Measurements from ENCODE around the gene ZNF532. TPM values are rescaled to one million over a fixed set of nuclear protein-coding genes. Genes with fewer than 3 reads are reported as not detected.

Gene ZNF532
- total RNA-seq, 1 donor from 2014 or later, result 41.3 TPM

DNA sequence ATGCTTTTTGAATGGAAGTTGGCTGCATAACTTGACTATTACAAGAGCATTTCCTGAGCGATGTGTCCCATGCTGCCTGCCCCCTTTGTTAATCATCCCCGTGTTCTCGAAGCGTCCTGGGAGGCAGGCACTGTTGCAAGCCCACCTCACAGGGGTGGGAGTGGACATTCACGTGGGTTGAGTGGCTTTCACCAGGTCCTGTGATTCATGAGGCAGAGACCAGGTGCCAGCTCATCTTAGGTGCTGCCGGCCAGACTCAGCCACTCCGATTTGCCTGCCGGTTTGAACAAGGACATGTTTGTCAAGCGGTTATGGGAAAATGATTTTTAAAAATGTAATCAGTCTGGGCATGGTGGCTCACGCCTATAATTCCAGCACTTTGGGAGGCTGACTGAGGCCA lies 112.5 kb downstream of the ZNF532 start:
- Histone ChIP-seq H3K4me3 (ENCODE audit: low read depth, low read length) (no peak overlapping the region), H3K36me3 (ENCODE audit: control insufficient read depth, insufficient read depth, low read length) (peaks cover 13% of the 10 kb centered on the region), H3K27me3 (ENCODE audit: control insufficient read depth, insufficient read depth, low read length) (no peaks in the 10 kb centered on the region)
- no peak for FAIRE-seq
- TF ChIP-seq, protein P1, sequence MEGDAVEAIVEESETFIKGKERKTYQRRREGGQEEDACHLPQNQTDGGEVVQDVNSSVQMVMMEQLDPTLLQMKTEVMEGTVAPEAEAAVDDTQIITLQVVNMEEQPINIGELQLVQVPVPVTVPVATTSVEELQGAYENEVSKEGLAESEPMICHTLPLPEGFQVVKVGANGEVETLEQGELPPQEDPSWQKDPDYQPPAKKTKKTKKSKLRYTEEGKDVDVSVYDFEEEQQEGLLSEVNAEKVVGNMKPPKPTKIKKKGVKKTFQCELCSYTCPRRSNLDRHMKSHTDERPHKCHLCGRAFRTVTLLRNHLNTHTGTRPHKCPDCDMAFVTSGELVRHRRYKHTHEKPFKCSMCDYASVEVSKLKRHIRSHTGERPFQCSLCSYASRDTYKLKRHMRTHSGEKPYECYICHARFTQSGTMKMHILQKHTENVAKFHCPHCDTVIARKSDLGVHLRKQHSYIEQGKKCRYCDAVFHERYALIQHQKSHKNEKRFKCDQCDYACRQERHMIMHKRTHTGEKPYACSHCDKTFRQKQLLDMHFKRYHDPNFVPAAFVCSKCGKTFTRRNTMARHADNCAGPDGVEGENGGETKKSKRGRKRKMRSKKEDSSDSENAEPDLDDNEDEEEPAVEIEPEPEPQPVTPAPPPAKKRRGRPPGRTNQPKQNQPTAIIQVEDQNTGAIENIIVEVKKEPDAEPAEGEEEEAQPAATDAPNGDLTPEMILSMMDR (IDR thresholded peaks at IDR 0.05; ENCODE audit: insufficient read depth, low read length, severe bottlenecking), result no peak
- peak; percentile 20 for DNase-seq (ENCODE audit: low read depth)

DNA sequence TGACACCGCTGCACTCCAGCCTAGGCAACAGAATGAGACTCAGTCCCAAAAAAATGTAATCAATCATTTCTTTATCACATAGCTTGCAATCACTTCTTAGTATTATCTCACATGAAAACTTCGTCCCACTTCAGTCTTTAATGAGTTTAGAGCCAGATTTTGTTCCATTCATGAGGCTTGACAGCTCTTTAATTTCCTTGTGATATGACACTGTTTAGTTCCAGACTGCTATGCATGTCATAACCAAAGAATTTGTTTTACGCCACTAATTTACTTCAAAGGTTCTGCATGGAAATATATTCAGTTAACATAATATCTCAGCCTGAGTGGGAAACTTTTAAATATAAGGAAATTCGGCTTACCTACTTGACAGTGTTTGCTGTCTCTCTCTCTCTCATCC lies 113.1 kb downstream of the ZNF532 start:
- Histone ChIP-seq H3K27me3 (ENCODE audit: control insufficient read depth, insufficient read depth, low read length) (no peaks in the 10 kb centered on the region), H3K4me3 (ENCODE audit: low read depth, low read length) (no peak overlapping the region), H3K36me3 (ENCODE audit: control insufficient read depth, insufficient read depth, low read length) (peaks cover 14% of the 10 kb centered on the region)
- TF ChIP-seq, protein P1 (IDR thresholded peaks at IDR 0.05; ENCODE audit: insufficient read depth, low read length, severe bottlenecking), result no peak
- DNase-seq (ENCODE audit: low read depth) (no peak), FAIRE-seq (no peak)

DNA sequence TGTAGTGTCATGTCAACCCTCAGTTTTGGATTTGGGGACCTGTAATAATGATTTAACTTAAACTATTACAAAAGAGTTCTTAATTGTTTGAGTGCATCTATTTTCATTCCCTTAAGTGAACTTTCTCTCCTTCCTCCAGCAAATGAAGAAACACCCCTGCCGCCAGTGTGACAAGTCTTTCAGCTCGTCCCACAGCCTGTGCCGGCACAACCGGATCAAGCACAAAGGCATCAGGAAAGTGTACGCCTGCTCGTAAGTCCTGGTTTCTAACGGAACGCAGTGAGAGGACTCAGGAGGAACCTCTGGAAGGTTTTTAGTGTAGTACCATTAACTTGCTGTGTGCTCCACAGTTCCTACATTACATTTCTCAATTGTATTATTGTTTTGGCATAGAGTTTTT lies 114.2 kb downstream of the ZNF532 start:
- H3K27me3 ChIP-seq (ENCODE audit: control insufficient read depth, insufficient read depth, low read length), result no peaks in the 10 kb centered on the region
- TF ChIP-seq, protein P1 (IDR thresholded peaks at IDR 0.05; ENCODE audit: insufficient read depth, low read length, severe bottlenecking), result no peak
- DNase-seq (ENCODE audit: low read depth) (no peak), FAIRE-seq (no peak)
- peaks cover 19% of the 10 kb centered on the region for H3K36me3 ChIP-seq (ENCODE audit: control insufficient read depth, insufficient read depth, low read length)
- no peak overlapping the region for H3K4me3 ChIP-seq (ENCODE audit: low read depth, low read length)

DNA sequence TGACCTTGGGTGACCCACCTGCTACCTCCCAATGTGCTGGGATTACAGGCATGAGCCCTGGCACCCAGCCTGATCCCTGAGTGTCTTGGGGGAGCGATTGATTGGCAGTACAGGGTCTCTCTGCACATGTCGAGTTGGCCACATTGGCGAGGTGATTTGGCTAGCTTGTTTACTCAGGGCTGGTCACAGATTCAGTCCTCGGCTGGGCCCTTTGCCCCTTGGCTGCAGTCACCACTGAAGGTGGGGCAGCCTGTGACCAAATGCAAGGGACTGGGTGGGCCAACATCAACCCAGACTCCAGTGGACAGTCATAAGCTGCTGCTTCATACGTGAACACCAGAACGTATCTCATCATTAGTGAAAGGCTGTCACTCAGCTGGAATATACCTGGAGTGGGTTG lies 114.9 kb downstream of the ZNF532 start:
- TF ChIP-seq, protein P1 (IDR thresholded peaks at IDR 0.05; ENCODE audit: insufficient read depth, low read length, severe bottlenecking), result no peak
- no peak for FAIRE-seq
- DNase-seq (ENCODE audit: low read depth), result no peak
- H3K4me3 ChIP-seq (ENCODE audit: low read depth, low read length), result no peak overlapping the region
- no peaks in the 10 kb centered on the region for H3K27me3 ChIP-seq (ENCODE audit: control insufficient read depth, insufficient read depth, low read length)
- H3K36me3 ChIP-seq (ENCODE audit: control insufficient read depth, insufficient read depth, low read length), result peaks cover 19% of the 10 kb centered on the region

DNA sequence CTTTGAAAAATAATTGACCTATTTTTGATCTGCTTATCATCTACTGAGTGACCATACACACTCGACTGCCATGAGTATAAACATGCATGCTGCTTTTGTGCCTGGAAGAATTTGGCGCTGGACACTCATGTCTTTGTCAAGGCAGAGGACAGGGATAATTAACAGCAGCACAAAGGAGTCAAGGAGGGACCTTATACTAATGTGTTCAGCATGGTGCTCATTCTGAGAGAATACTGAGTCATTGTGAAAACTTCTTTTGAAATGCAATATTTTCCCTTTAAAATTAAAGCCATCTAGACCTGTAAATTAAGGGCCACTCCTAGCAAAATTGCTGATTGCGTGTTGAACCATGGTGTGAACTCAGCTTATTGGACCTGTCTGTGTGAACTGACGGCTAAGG lies 116.3 kb downstream of the ZNF532 start:
- FAIRE-seq, result no peak
- H3K27me3 ChIP-seq (ENCODE audit: control insufficient read depth, insufficient read depth, low read length), result no peaks in the 10 kb centered on the region
- TF ChIP-seq, protein P1 (IDR thresholded peaks at IDR 0.05; ENCODE audit: insufficient read depth, low read length, severe bottlenecking), result no peak
- no peak for DNase-seq (ENCODE audit: low read depth)
- H3K4me3 ChIP-seq (ENCODE audit: low read depth, low read length), result no peak overlapping the region
- peaks cover 18% of the 10 kb centered on the region for H3K36me3 ChIP-seq (ENCODE audit: control insufficient read depth, insufficient read depth, low read length)

Measured in bronchial epithelial cell (primary cell).